OCI-LY1 (cell line): Measurements from ENCODE around the gene PCSK2.

Experiments used
- H2AFZ ChIP-seq: fragments of 200-600 bp; sonication (generic), shearing (Covaris generic); 2 replicates; pipeline ENCODE4 v1.6.0; 2014; ENCODE audit warnings: antibody characterized with exemption, mild to moderate bottlenecking, low read length
- H3F3A ChIP-seq: fragments of 200-600 bp; sonication (generic), shearing (Covaris generic); 2 replicates; pipeline ENCODE4 v1.6.0; 2014; ENCODE audit warnings: mild to moderate bottlenecking, antibody characterized with exemption, low read length, moderate library complexity; ENCODE audit not compliant: insufficient read depth
- H3K27ac ChIP-seq: fragments of 200-600 bp; sonication (generic); 2 replicates; pipeline ENCODE4 v1.5.1; 2014; ENCODE audit warnings: low read length, mixed run types, mild to moderate bottlenecking, low read depth; ENCODE audit not compliant: poor library complexity, severe bottlenecking
- H3K27me3 ChIP-seq: fragments of 200-600 bp; sonication (generic); 2 replicates; pipeline ENCODE4 v1.6.0; 2014; ENCODE audit warnings: antibody characterized with exemption, mild to moderate bottlenecking, low read length, moderate library complexity; ENCODE audit not compliant: insufficient read depth
- H3K36me3 ChIP-seq: fragments of 200-600 bp; sonication (generic); 2 replicates; pipeline ENCODE4 v1.6.1; 2014; ENCODE audit warnings: mild to moderate bottlenecking, antibody characterized with exemption, low read length, moderate library complexity, mixed read lengths; ENCODE audit not compliant: insufficient read depth
- H3K4me1 ChIP-seq: fragments of 200-600 bp; sonication (generic); 2 replicates; pipeline ENCODE4 v1.5.1; 2014; ENCODE audit warnings: mild to moderate bottlenecking, low read length, moderate library complexity; ENCODE audit not compliant: insufficient read depth, severe bottlenecking
- H3K4me2 ChIP-seq: fragments of 200-600 bp; sonication (generic), shearing (Covaris generic); 2 replicates; pipeline ENCODE4 v1.6.1; 2014; ENCODE audit warnings: low read length
- H3K4me3 ChIP-seq: fragments of 200-600 bp; sonication (generic); 2 replicates; pipeline ENCODE4 v1.5.1; 2014; ENCODE audit warnings: low read length, low read depth, mild to moderate bottlenecking, mixed read lengths; ENCODE audit not compliant: poor library complexity, severe bottlenecking
- H3K79me2 ChIP-seq: fragments of 200-600 bp; shearing (Covaris generic); 2 replicates; pipeline ENCODE4 v1.6.1; 2016; ENCODE audit warnings: mixed run types, low read length, mixed read lengths; ENCODE audit not compliant: insufficient read depth
- H3K9ac ChIP-seq: fragments of 200-600 bp; sonication (generic), shearing (Covaris generic); 2 replicates; pipeline ENCODE4 v1.6.1; 2014; ENCODE audit warnings: mild to moderate bottlenecking, low read length, mixed read lengths
- H3K9me2 ChIP-seq: fragments of 200-600 bp; sonication (generic), shearing (Covaris generic); 2 replicates; pipeline ENCODE4 v1.6.1; 2014; ENCODE audit warnings: low read depth, mild to moderate bottlenecking, low read length, mixed read lengths
- H3K9me3 ChIP-seq: fragments of 200-600 bp; shearing (Covaris generic); 2 replicates; pipeline ENCODE4 v1.6.1; 2014; ENCODE audit warnings: low read length, mixed read lengths
- H4K20me1 ChIP-seq: fragments of 200-600 bp; sonication (generic), shearing (Covaris generic); 2 replicates; pipeline ENCODE4 v1.6.0; 2016; ENCODE audit warnings: mild to moderate bottlenecking, low read length; ENCODE audit not compliant: insufficient read depth
- CTCF ChIP-seq: fragments of 200-600 bp; sonication (generic), shearing (Covaris generic); IDR thresholded peaks from 2 replicates; pipeline ENCODE4 v1.5.1; 2017; ENCODE audit warnings: mild to moderate bottlenecking, antibody characterized with exemption, low read length, moderate library complexity, mixed read lengths
- EZH2 ChIP-seq: fragments of 200-600 bp; sonication (generic), shearing (Covaris generic); IDR thresholded peaks from 2 replicates; pipeline ENCODE4 v1.8.0; 2017; ENCODE audit warnings: borderline replicate concordance, mixed run types, mild to moderate bottlenecking, antibody characterized with exemption, low read length, moderate library complexity, mixed read lengths

PCSK2 gene

GRCh38 chr20:17225851-17226409 lies 910 bp upstream of the PCSK2 start:
- Histone ChIP-seq H3F3A (no peaks in the 10 kb centered on the region), H3K4me3 (no peak overlapping the region), H2AFZ (no peak overlapping the region), H3K79me2 (no peaks in the 10 kb centered on the region), H3K9ac (no peak overlapping the region), H3K4me2 (no peak overlapping the region), H4K20me1 (no peaks in the 10 kb centered on the region), H3K27ac (no peak overlapping the region), H3K36me3 (no peaks in the 10 kb centered on the region), H3K27me3 (no peaks in the 10 kb centered on the region), H3K9me3 (no peaks in the 10 kb centered on the region), H3K9me2 (no peaks in the 10 kb centered on the region), H3K4me1 (no peaks in the 10 kb centered on the region)
- TF ChIP-seq CTCF (no peak), EZH2 (no peak)

DNA sequence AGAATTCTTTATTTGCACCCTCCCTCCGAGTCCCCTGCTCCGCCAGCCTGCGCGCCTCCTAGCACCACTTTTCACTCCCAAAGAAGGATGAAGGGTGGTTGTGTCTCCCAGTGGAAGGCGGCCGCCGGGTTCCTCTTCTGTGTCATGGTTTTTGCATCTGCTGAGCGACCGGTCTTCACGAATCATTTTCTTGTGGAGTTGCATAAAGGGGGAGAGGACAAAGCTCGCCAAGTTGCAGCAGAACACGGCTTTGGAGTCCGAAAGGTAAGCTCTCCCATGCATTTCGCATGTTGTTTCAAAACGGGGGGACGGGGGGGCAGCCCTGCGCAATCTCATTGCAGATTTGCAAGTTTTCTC lies 357 bp downstream of the PCSK2 start:
- Histone ChIP-seq H3K4me2 (no peak overlapping the region), H3K4me1 (no peaks in the 10 kb centered on the region), H3K27me3 (no peaks in the 10 kb centered on the region), H3K27ac (no peak overlapping the region), H3K36me3 (no peaks in the 10 kb centered on the region), H2AFZ (no peak overlapping the region), H3F3A (no peaks in the 10 kb centered on the region), H3K9me3 (no peaks in the 10 kb centered on the region), H3K9ac (no peak overlapping the region), H3K9me2 (no peaks in the 10 kb centered on the region), H4K20me1 (no peaks in the 10 kb centered on the region), H3K79me2 (no peaks in the 10 kb centered on the region), H3K4me3 (no peak overlapping the region)
- TF ChIP-seq EZH2 (no peak), CTCF (no peak)

DNA sequence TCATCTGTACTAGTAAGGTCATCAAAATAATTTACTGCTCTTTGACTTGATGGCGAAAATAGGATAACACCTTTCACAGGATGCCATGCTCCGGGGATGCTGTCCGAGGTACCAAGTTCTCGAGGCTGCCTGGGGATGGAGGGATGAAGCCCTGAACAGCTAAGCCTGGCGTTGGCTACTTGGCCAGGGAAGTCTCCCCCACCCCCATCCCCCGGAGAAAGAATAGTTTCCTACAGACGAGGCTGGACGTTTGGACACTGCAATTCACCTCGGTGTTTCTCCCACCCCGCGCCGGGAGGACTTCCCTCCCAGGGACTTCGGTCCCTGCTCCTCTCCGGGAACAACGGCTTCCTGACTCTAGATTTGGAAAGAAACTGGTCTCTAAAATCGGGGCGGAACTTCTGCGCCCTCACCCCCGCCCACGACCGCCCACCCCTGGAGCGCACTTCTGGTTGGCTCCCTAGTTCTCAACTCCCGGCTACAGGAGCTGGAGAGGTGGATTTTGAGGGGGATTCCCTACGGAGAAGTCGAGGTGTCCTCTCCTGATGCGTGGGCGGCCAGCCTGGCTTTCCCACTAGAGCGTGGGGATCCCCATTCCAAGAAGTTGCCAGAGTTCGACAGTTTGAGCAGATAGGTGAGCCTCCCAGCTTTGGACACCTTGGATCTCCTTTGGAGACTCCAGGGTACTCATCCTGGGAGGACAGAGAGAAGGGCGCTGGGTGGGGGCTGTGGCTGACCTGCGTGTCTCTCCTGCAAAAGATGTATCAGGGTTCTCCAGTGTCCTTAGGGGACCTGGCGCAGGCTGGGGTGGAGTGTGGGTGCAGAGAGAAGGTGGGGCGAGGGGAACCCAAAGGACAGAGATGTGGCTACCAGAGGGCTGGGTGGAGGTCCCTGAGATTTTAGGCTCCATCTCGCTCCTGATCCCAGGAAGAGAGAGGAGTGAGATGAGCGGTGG lies 1.1 kb downstream of the PCSK2 start:
- Histone ChIP-seq H3K4me3 (no peak overlapping the region), H3K27me3 (no peaks in the 10 kb centered on the region), H3K27ac (no peak overlapping the region), H3K36me3 (no peaks in the 10 kb centered on the region), H3F3A (no peaks in the 10 kb centered on the region), H4K20me1 (no peaks in the 10 kb centered on the region), H3K9me2 (no peaks in the 10 kb centered on the region), H2AFZ (no peak overlapping the region), H3K9ac (no peak overlapping the region), H3K79me2 (no peaks in the 10 kb centered on the region), H3K9me3 (no peaks in the 10 kb centered on the region), H3K4me1 (no peaks in the 10 kb centered on the region), H3K4me2 (no peak overlapping the region)
- TF ChIP-seq EZH2 (no peak), CTCF (no peak)
